Upper lobe of left lung (tissue), 6 donors: Measurements from ENCODE around the gene A3GALT2. TPM values are rescaled to one million over a fixed set of nuclear protein-coding genes. Genes with fewer than 3 reads are reported as not detected.

Experiments
- ATAC-seq, 2 donors: fragments of 200-7000 bp; cut with Tn5 transposase; one replicate each; pipeline ENCODE4 v1.9.1; 2022; ENCODE audit warnings: mild to moderate bottlenecking in 2 of 2, moderate library complexity in 2 of 2; ENCODE audit not compliant: low FRiP score in 2 of 2
- DNase-seq, 2 donors: peaks; one replicate each; pipeline ENCODE4 v3.0.0-alpha.2; 2019 to 2020
- H3K27ac ChIP-seq, 4 donors: fragments of 200-600 bp; sonication (generic); one replicate each; pipeline ENCODE4 v1.5.1; 2016 to 2019
- H3K27me3 ChIP-seq, 4 donors: fragments of 200-600 bp; sonication (generic); one replicate each; pipeline ENCODE4 v1.5.1; 2017 to 2019
- H3K36me3 ChIP-seq, 4 donors: fragments of 200-600 bp; sonication (generic); one replicate each; pipeline ENCODE4 v1.5.1; 2016 to 2019
- H3K4me1 ChIP-seq, 4 donors: fragments of 200-600 bp; sonication (generic); one replicate each; pipeline ENCODE4 v1.5.1; 2018 to 2019
- H3K4me3 ChIP-seq, 4 donors: fragments of 200-600 bp; sonication (generic); one replicate each; pipeline ENCODE4 v1.5.1; 2017 to 2019; ENCODE audit warnings: mild to moderate bottlenecking in 2 of 4, moderate library complexity in 1 of 4
- H3K9me3 ChIP-seq, 4 donors: fragments of 200-600 bp; sonication (generic); one replicate each; pipeline ENCODE4 v1.5.1; 2018 to 2019
- EP300 ChIP-seq, 4 donors: sonication (generic); formaldehyde crosslinking; IDR thresholded peaks; one replicate each; pipeline ENCODE4 v1.5.1; 2017; ENCODE audit warnings: antibody characterized with exemption in 4 of 4, control low read depth in 2 of 4
- POLR2A ChIP-seq, 4 donors: fragments of 450-650 bp; IDR thresholded peaks; one replicate each; pipeline ENCODE4 v1.5.1; 2016 to 2017; ENCODE audit warnings: antibody characterized with exemption in 4 of 4, mild to moderate bottlenecking in 2 of 4
- POLR2AphosphoS5 ChIP-seq, 2 donors: sonication (generic); formaldehyde crosslinking; IDR thresholded peaks; one replicate each; pipeline ENCODE4 v1.5.1; 2017; ENCODE audit warnings: antibody characterized with exemption in 2 of 2
- WGBS, 2 donors: methylation state at CpG; one replicate each; pipeline ENCODE4 v1.1.5; 2017 to 2018; 5-methylcytosine and 5-hydroxymethylcytosine counted together
- total RNA-seq, 6 donors: library from RNA; depleted of rRNA in 4 of 6; stranded (reverse); fragments of >200 nt in 4 of 6; gene quantifications; one replicate each; pipeline versions ENCODE4 v1.1.0 to v1.2.1, GENCODE V29; 2016 to 2021
- TF ChIP-seq, protein P1 (sequence below), 6 experiments: fragments of 450-650 bp in 4 of 6; fragments of 200-600 bp in 2 of 6; sonication (generic) in 2 of 6; IDR thresholded peaks; one replicate each; pipeline ENCODE4 v1.5.1; 2016 to 2019; ENCODE audit warnings: antibody characterized with exemption in 6 of 6
- donor health status: DM: no; HTN: no; CAD: no; lungs with moderate emphysema.
- donor health status: DM: no; HTN: yes; CAD: no; lungs with severe emphysema.

The A3GALT2 gene
- total RNA-seq, 6 donors from 2014 or later: 0.79 to 0.91 TPM; not detected in 4

GRCh38 chr1:33342041-33342723 lies 21.3 kb upstream of the A3GALT2 start:
- no peaks in the 10 kb centered on the region for H3K9me3 ChIP-seq
- TF ChIP-seq EP300 (IDR thresholded peaks at IDR 0.05) (peak in 2 of 4 donors; percentile 72 to 88), POLR2AphosphoS5 (IDR thresholded peaks at IDR 0.05) (peak; percentile 84 to 88), POLR2A (IDR thresholded peaks at IDR 0.05) (peak in 1 of 4 donors; percentile 42)
- TF ChIP-seq, protein P1, sequence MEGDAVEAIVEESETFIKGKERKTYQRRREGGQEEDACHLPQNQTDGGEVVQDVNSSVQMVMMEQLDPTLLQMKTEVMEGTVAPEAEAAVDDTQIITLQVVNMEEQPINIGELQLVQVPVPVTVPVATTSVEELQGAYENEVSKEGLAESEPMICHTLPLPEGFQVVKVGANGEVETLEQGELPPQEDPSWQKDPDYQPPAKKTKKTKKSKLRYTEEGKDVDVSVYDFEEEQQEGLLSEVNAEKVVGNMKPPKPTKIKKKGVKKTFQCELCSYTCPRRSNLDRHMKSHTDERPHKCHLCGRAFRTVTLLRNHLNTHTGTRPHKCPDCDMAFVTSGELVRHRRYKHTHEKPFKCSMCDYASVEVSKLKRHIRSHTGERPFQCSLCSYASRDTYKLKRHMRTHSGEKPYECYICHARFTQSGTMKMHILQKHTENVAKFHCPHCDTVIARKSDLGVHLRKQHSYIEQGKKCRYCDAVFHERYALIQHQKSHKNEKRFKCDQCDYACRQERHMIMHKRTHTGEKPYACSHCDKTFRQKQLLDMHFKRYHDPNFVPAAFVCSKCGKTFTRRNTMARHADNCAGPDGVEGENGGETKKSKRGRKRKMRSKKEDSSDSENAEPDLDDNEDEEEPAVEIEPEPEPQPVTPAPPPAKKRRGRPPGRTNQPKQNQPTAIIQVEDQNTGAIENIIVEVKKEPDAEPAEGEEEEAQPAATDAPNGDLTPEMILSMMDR (IDR thresholded peaks at IDR 0.05): peak in 1 of 6 experiments; percentile 11
- DNase-seq (peak in 1 of 2 donors; percentile 92), ATAC-seq (peak; percentile 70 to 71)
- 0 to 26% methylated on average over 2 to 7 of the region's 7 CpGs for WGBS, 2 donors
- H3K4me3 ChIP-seq: peak overlapping the region in 2 of 4 donors; percentile 2 to 16
- H3K27ac ChIP-seq: peak overlapping the region; percentile 77 to 99 (median 98)
- H3K4me1 ChIP-seq: peaks cover 92 to 99% (median 97%) of the 10 kb centered on the region in 4 donors
- peaks cover 0 to 32% (median 0%) of the 10 kb centered on the region in 4 donors for H3K36me3 ChIP-seq
- no peaks in the 10 kb centered on the region for H3K27me3 ChIP-seq

GRCh38 chr1:33341190-33341589 lies 20.3 kb upstream of the A3GALT2 start:
- no peak for DNase-seq
- TF ChIP-seq EP300 (IDR thresholded peaks at IDR 0.05) (no peak), POLR2A (IDR thresholded peaks at IDR 0.05) (no peak), POLR2AphosphoS5 (IDR thresholded peaks at IDR 0.05) (no peak)
- TF ChIP-seq, protein P1 (IDR thresholded peaks at IDR 0.05): no peak
- H3K27ac ChIP-seq: peak overlapping the region; percentile 90 to 99 (median 98)
- peaks cover 0 to 32% (median 0%) of the 10 kb centered on the region in 4 donors for H3K36me3 ChIP-seq
- peaks cover 97 to 99% (median 98%) of the 10 kb centered on the region in 4 donors for H3K4me1 ChIP-seq
- WGBS, 2 donors: 71 to 80% methylated on average over 6 of the region's 6 CpGs
- H3K27me3 ChIP-seq: no peaks in the 10 kb centered on the region
- no peak overlapping the region for H3K4me3 ChIP-seq
- no peak for ATAC-seq
- H3K9me3 ChIP-seq: no peaks in the 10 kb centered on the region

GRCh38 chr1:33339413-33339812 lies 18.5 kb upstream of the A3GALT2 start:
- H3K27me3 ChIP-seq: no peaks in the 10 kb centered on the region
- H3K4me1 ChIP-seq: peaks cover 97 to 99% (median 98%) of the 10 kb centered on the region in 4 donors
- H3K27ac ChIP-seq: peak overlapping the region; percentile 90 to 99 (median 98)
- no peaks in the 10 kb centered on the region for H3K9me3 ChIP-seq
- H3K4me3 ChIP-seq: no peak overlapping the region
- peak in 1 of 2 donors; percentile 77 for DNase-seq
- ATAC-seq: peak in 1 of 2 donors; percentile 31
- H3K36me3 ChIP-seq: peaks cover 0 to 31% (median 0%) of the 10 kb centered on the region in 4 donors
- TF ChIP-seq, protein P1 (IDR thresholded peaks at IDR 0.05): no peak
- TF ChIP-seq POLR2AphosphoS5 (IDR thresholded peaks at IDR 0.05) (peak in 1 of 2 donors; percentile 26), EP300 (IDR thresholded peaks at IDR 0.05) (no peak), POLR2A (IDR thresholded peaks at IDR 0.05) (no peak)
- WGBS, 2 donors: 46 to 59% methylated on average over 2 of the region's 2 CpGs

GRCh38 chr1:33338440-33339211 lies 17.7 kb upstream of the A3GALT2 start:
- Histone ChIP-seq H3K9me3 (no peaks in the 10 kb centered on the region), H3K36me3 (peaks cover 0 to 34% (median 0%) of the 10 kb centered on the region in 4 donors), H3K27me3 (no peaks in the 10 kb centered on the region), H3K4me1 (peaks cover 97 to 99% (median 98%) of the 10 kb centered on the region in 4 donors), H3K27ac (peak overlapping the region; percentile 90 to 99 (median 98)), H3K4me3 (peak overlapping the region in 2 of 4 donors; percentile 15 to 19)
- WGBS, 2 donors: 23 to 27% methylated on average over 13 to 14 of the region's 14 CpGs
- ATAC-seq (peak; percentile 87 to 88), DNase-seq (peak in 1 of 2 donors; percentile 90)
- TF ChIP-seq POLR2A (IDR thresholded peaks at IDR 0.05) (peak in 2 of 4 donors; percentile 56 to 77), POLR2AphosphoS5 (IDR thresholded peaks at IDR 0.05) (peak; percentile 92 to 99), EP300 (IDR thresholded peaks at IDR 0.05) (peak; percentile 80 to 99 (median 96))
- TF ChIP-seq, protein P1 (IDR thresholded peaks at IDR 0.05): no peak
